ENCODE measurements around the gene MCM3AP. TPM values are rescaled to one million over a fixed set of nuclear protein-coding genes. Genes with fewer than 3 reads are reported as not detected.

Gene MCM3AP
- total and polyA plus RNA-seq, 7 donors = 44.0 to 104 (median 79.9) TPM

- DNase-seq (no peak), ATAC-seq (no peak)
- Histone ChIP-seq H3K9me3 (no peaks in the 10 kb centered on the region), H3K36me3 (ENCODE audit: insufficient read depth in 1 of 2, low read depth in 1 of 2) (peaks cover 0 to 55% of the 10 kb centered on the region in 2 donors), H3K27me3 (ENCODE audit: insufficient read depth in 3 of 3, low read length in 2 of 3) (no peaks in the 10 kb centered on the region), H3K4me1 (peaks cover 4% of the 10 kb centered on the region), H3K27ac (no peak overlapping the region), H3K4me3 (no peak overlapping the region)
- no peak for TF ChIP-seq CTCF (IDR thresholded peaks at IDR 0.05)
- WGBS, 3 donors = 68 to 79% (median 75%) methylated on average over 13 of the region's 13 CpGs
- intact Hi-C loops (cut with DNase I) = loop anchor here in 1 of 2 donors (10.0 kb wide), 1 partner anchor 175 kb away; no protein-coding TSS in a partner anchor
Observed at GRCh38 chr21:46219591-46220239, 65.7 kb downstream of the MCM3AP start.

- no peak for DNase-seq
- Histone ChIP-seq H3K4me1 (peaks cover 4% of the 10 kb centered on the region), H3K27me3 (ENCODE audit: insufficient read depth in 3 of 3, low read length in 2 of 3) (no peaks in the 10 kb centered on the region), H3K36me3 (ENCODE audit: insufficient read depth in 1 of 2, low read depth in 1 of 2) (peaks cover 0 to 62% of the 10 kb centered on the region in 2 donors), H3K4me3 (no peak overlapping the region), H3K9me3 (no peaks in the 10 kb centered on the region), H3K27ac (no peak overlapping the region)
- 79 to 93% (median 81%) methylated on average over 16 of the region's 16 CpGs for WGBS, 3 donors
- no peak for ATAC-seq
- intact Hi-C loops (cut with DNase I) = no loop called here
- no peak for TF ChIP-seq CTCF (IDR thresholded peaks at IDR 0.05)
Observed at GRCh38 chr21:46218906-46219590, 66.4 kb downstream of the MCM3AP start.

GRCh38 chr21:46217511-46218196 is 67.8 kb downstream of the MCM3AP start:
- ATAC-seq (no peak), DNase-seq (no peak)
- Histone ChIP-seq H3K27me3 (ENCODE audit: insufficient read depth in 3 of 3, low read length in 2 of 3) (no peaks in the 10 kb centered on the region), H3K4me1 (peaks cover 4% of the 10 kb centered on the region), H3K36me3 (ENCODE audit: insufficient read depth in 1 of 2, low read depth in 1 of 2) (peaks cover 0 to 70% of the 10 kb centered on the region in 2 donors), H3K4me3 (no peak overlapping the region), H3K27ac (no peak overlapping the region), H3K9me3 (no peaks in the 10 kb centered on the region)
- intact Hi-C loops (cut with DNase I) = no loop called here
- WGBS, 3 donors = 90 to 93% (median 93%) methylated on average over 22 of the region's 22 CpGs
- no peak for TF ChIP-seq CTCF (IDR thresholded peaks at IDR 0.05)

GRCh38 chr21:46216132-46216747 is 69.2 kb downstream of the MCM3AP start:
- no peaks in the 10 kb centered on the region for H3K27me3 ChIP-seq (ENCODE audit: insufficient read depth in 3 of 3, low read length in 2 of 3)
- intact Hi-C loops (cut with DNase I) = no loop called here
- H3K4me3 ChIP-seq = no peak overlapping the region
- no peak for TF ChIP-seq CTCF (IDR thresholded peaks at IDR 0.05)
- peaks cover 0 to 75% of the 10 kb centered on the region in 2 donors for H3K36me3 ChIP-seq (ENCODE audit: insufficient read depth in 1 of 2, low read depth in 1 of 2)
- H3K4me1 ChIP-seq = no peaks in the 10 kb centered on the region
- H3K27ac ChIP-seq = no peak overlapping the region
- DNase-seq (no peak), ATAC-seq (no peak)
- WGBS, 3 donors = 92 to 96% (median 94%) methylated on average over 16 of the region's 16 CpGs
- no peaks in the 10 kb centered on the region for H3K9me3 ChIP-seq

Measured in psoas muscle (tissue), 8 donors.